PFSK-1 (cell line): ENCODE measurements around the gene ATG7.

Source experiments
- FOXP2 ChIP-seq: optimal IDR thresholded peaks from 2 replicates; pipeline ENCODE3; 2011; ENCODE audit warnings: borderline replicate concordance, control low read depth, inconsistent platforms; ENCODE audit not compliant: insufficient read depth; ENCODE audit errors: extremely low read length, extremely low read depth
- POLR2AphosphoS5 ChIP-seq: IDR thresholded peaks from 2 replicates; pipeline ENCODE4 v1.6.1; 2012; ENCODE audit warnings: low read depth, mild to moderate bottlenecking, control low read depth, low read length, moderate library complexity
- REST ChIP-seq, 2 experiments: IDR thresholded peaks; 2 replicates each; pipeline versions ENCODE4 v1.6.1 to v1.8.0; 2011 to 2012; ENCODE audit warnings: low read depth in 2 of 2, low read length in 2 of 2, control low read depth in 1 of 2, inconsistent platforms in 1 of 2, mild to moderate bottlenecking in 1 of 2, moderate library complexity in 1 of 2; ENCODE audit not compliant: insufficient read depth in 1 of 2
- SIN3A ChIP-seq: IDR thresholded peaks from 2 replicates; pipeline ENCODE4 v1.6.1; 2012; ENCODE audit warnings: mild to moderate bottlenecking, low read length, moderate library complexity, borderline replicate concordance; ENCODE audit not compliant: insufficient read depth
- TAF1 ChIP-seq: IDR thresholded peaks from 2 replicates; pipeline ENCODE4 v1.6.1; 2012; ENCODE audit warnings: low read length, control low read depth, borderline replicate concordance; ENCODE audit not compliant: insufficient read depth

Gene ATG7

GRCh38 chr3:11422291-11422690 is 150.1 kb downstream of the ATG7 start:
- no peak for TF ChIP-seq FOXP2
- no peak for TF ChIP-seq REST (IDR thresholded peaks at IDR 0.05; ENCODE audit: insufficient read depth in 1 of 2, low read depth in 2 of 2, low read length in 2 of 2)
- no peak for TF ChIP-seq TAF1
- TF ChIP-seq POLR2AphosphoS5 = no peak
- no peak for TF ChIP-seq SIN3A

- no peak for TF ChIP-seq FOXP2
- no peak for TF ChIP-seq REST (IDR thresholded peaks at IDR 0.05; ENCODE audit: insufficient read depth in 1 of 2, low read depth in 2 of 2, low read length in 2 of 2)
- TF ChIP-seq TAF1 = no peak
- no peak for TF ChIP-seq SIN3A
- no peak for TF ChIP-seq POLR2AphosphoS5
Observed at GRCh38 chr3:11423868-11424267, 151.7 kb downstream of the ATG7 start.

GRCh38 chr3:11424277-11424676 is 152.1 kb downstream of the ATG7 start:
- TF ChIP-seq FOXP2 (no peak), REST (IDR thresholded peaks at IDR 0.05; ENCODE audit: insufficient read depth in 1 of 2, low read depth in 2 of 2, low read length in 2 of 2) (no peak), TAF1 (no peak), SIN3A (no peak), POLR2AphosphoS5 (no peak)

GRCh38 chr3:11430207-11430606 is 158.0 kb downstream of the ATG7 start:
- no peak for TF ChIP-seq SIN3A
- no peak for TF ChIP-seq FOXP2
- no peak for TF ChIP-seq POLR2AphosphoS5
- no peak for TF ChIP-seq TAF1
- TF ChIP-seq REST (IDR thresholded peaks at IDR 0.05; ENCODE audit: insufficient read depth in 1 of 2, low read depth in 2 of 2, low read length in 2 of 2) = no peak

- TF ChIP-seq REST (IDR thresholded peaks at IDR 0.05; ENCODE audit: insufficient read depth in 1 of 2, low read depth in 2 of 2, low read length in 2 of 2) (no peak), POLR2AphosphoS5 (no peak), FOXP2 (no peak), TAF1 (no peak), SIN3A (no peak)
Observed at GRCh38 chr3:11430624-11431023, 158.4 kb downstream of the ATG7 start.
